WTC11 (cell line): ENCODE results near the gene VEGFB. TPM values are rescaled to one million over a fixed set of nuclear protein-coding genes. Genes with fewer than 3 reads are reported as not detected.

ENCODE experiments used
- ATAC-seq: fragments of 200-7000 bp; cut with Tn5 transposase; 2 replicates; pipeline ENCODE4 v1.10.0; 2021; ENCODE audit warnings: mild to moderate bottlenecking, moderate library complexity
- CTCF ChIA-PET: fragments of 300-600 bp; sonication (Branson Sonifier 250); formaldehyde crosslinking; loops from one replicate; lab custom pipeline; 2021; ENCODE audit warnings: antibody characterized with exemption; lab: Charles Lee
- POLR2A ChIA-PET: fragments of 350-600 bp; sonication (Branson Sonifier 250); formaldehyde crosslinking; loops from one replicate; lab custom pipeline; 2021; ENCODE audit warnings: antibody characterized with exemption; lab: Charles Lee
- DNase-seq: peaks from one replicate; pipeline ENCODE4 v3.0.0; 2021; ENCODE audit warnings: low spot score
- H3K27ac Mint-ChIP-seq: 2 replicates; pipeline ENCODE4 v1.8.0; 2021; ENCODE audit warnings: mixed read lengths
- H3K27me3 Mint-ChIP-seq: 2 replicates; pipeline ENCODE4 v1.8.0; 2021; ENCODE audit warnings: low read depth, mild to moderate bottlenecking, moderate library complexity, mixed read lengths
- H3K36me3 Mint-ChIP-seq: 2 replicates; pipeline ENCODE4 v1.8.0; 2021; ENCODE audit warnings: mixed read lengths
- H3K4me1 Mint-ChIP-seq: 2 replicates; pipeline ENCODE4 v1.8.0; 2022; ENCODE audit warnings: mixed read lengths
- H3K4me3 Mint-ChIP-seq: 2 replicates; pipeline ENCODE4 v1.8.0; 2021; ENCODE audit warnings: mild to moderate bottlenecking, moderate library complexity, mixed read lengths
- H3K9me3 Mint-ChIP-seq: 2 replicates; pipeline ENCODE4 v1.8.0; 2021; ENCODE audit warnings: mixed read lengths
- ATF1 ChIP-seq: sonication (generic); formaldehyde crosslinking; IDR thresholded peaks from 2 replicates; pipeline ENCODE4 v1.8.1; 2023; ENCODE audit warnings: mild to moderate bottlenecking, moderate library complexity, missing genetic modification reagents
- ELF4 ChIP-seq: sonication (generic); formaldehyde crosslinking; IDR thresholded peaks from 2 replicates; pipeline ENCODE4 v1.8.1; 2022; ENCODE audit warnings: low read depth, mild to moderate bottlenecking, moderate library complexity, missing genetic modification reagents
- FOXJ3 ChIP-seq: sonication (generic); formaldehyde crosslinking; IDR thresholded peaks from 2 replicates; pipeline ENCODE4 v1.9.0; 2021; ENCODE audit warnings: missing genetic modification reagents, mild to moderate bottlenecking, borderline replicate concordance
- FOXK1 ChIP-seq: sonication (generic); formaldehyde crosslinking; IDR thresholded peaks from 2 replicates; pipeline ENCODE4 v1.8.0; 2022; ENCODE audit warnings: mild to moderate bottlenecking, moderate library complexity, missing genetic modification reagents
- GTF2I ChIP-seq: fragments of 250-450 bp; sonication (Bioruptor Pico); conservative IDR thresholded peaks from 2 replicates; pipeline ENCODE4 v1.4.0; 2021; ENCODE audit warnings: mild to moderate bottlenecking
- MYBL2 ChIP-seq: sonication (generic); formaldehyde crosslinking; IDR thresholded peaks from 2 replicates; pipeline ENCODE4 v1.8.1; 2023; ENCODE audit warnings: mild to moderate bottlenecking, moderate library complexity, missing genetic modification reagents
- NFE2L1 ChIP-seq: sonication (generic); formaldehyde crosslinking; IDR thresholded peaks from 2 replicates; pipeline ENCODE4 v1.8.1; 2023; ENCODE audit warnings: missing genetic modification reagents
- NFYB ChIP-seq: sonication (generic); formaldehyde crosslinking; conservative IDR thresholded peaks from 2 replicates; pipeline ENCODE4 v1.8.0; 2022; ENCODE audit warnings: low read depth, missing genetic modification reagents
- PRRX2 ChIP-seq: fragments of 250-450 bp; sonication (Bioruptor Pico); IDR thresholded peaks from 2 replicates; pipeline ENCODE4 v1.8.0; 2021; ENCODE audit warnings: mild to moderate bottlenecking
- RELA ChIP-seq: sonication (generic); formaldehyde crosslinking; IDR thresholded peaks from 2 replicates; pipeline ENCODE4 v1.8.1; 2022; ENCODE audit warnings: missing genetic modification reagents, mild to moderate bottlenecking, borderline replicate concordance
- SMAD3 ChIP-seq: sonication (generic); formaldehyde crosslinking; IDR thresholded peaks from 2 replicates; pipeline ENCODE4 v1.8.0; 2022; ENCODE audit warnings: missing genetic modification reagents, mild to moderate bottlenecking, borderline replicate concordance
- SP1 ChIP-seq: sonication (generic); formaldehyde crosslinking; conservative IDR thresholded peaks from 2 replicates; pipeline ENCODE4 v1.8.1; 2022; ENCODE audit warnings: missing genetic modification reagents
- TCF7 ChIP-seq: sonication (generic); formaldehyde crosslinking; IDR thresholded peaks from 2 replicates; pipeline ENCODE4 v1.8.0; 2022; ENCODE audit warnings: mild to moderate bottlenecking, low read depth, missing genetic modification reagents, moderate library complexity
- USF2 ChIP-seq: sonication (generic); formaldehyde crosslinking; IDR thresholded peaks from 2 replicates; pipeline ENCODE4 v1.8.1; 2023; ENCODE audit warnings: mild to moderate bottlenecking, missing genetic modification reagents, moderate library complexity
- ZMAT4 ChIP-seq: fragments of 250-450 bp; sonication (Bioruptor Pico); IDR thresholded peaks from 2 replicates; pipeline ENCODE4 v1.9.0; 2021; ENCODE audit warnings: mild to moderate bottlenecking
- ZNF416 ChIP-seq: fragments of 250-450 bp; sonication (Bioruptor Pico); IDR thresholded peaks from 2 replicates; pipeline ENCODE4 v1.9.0; 2021; ENCODE audit warnings: mild to moderate bottlenecking, inconsistent platforms
- total RNA-seq: library from RNA; stranded (reverse); gene quantifications from 3 replicates; pipeline ENCODE4 v1.2.3, GENCODE V29; 2021
- TF ChIP-seq, protein P1 (sequence below): sonication (generic); formaldehyde crosslinking; IDR thresholded peaks from 2 replicates; pipeline ENCODE4 v1.8.1; 2022; ENCODE audit warnings: low read depth, missing genetic modification reagents, borderline replicate concordance

The VEGFB gene
- total RNA-seq, 1 experiment from 2014 or later = 51.7 TPM

- Mint-ChIP-seq H3K36me3 (peaks cover 45% of the 10 kb centered on the region), H3K4me3 (no peak overlapping the region), H3K4me1 (no peaks in the 10 kb centered on the region; the same call in 1 of the 2 replicates), H3K27me3 (no peaks in the 10 kb centered on the region), H3K27ac (no peak overlapping the region), H3K9me3 (no peaks in the 10 kb centered on the region)
- DNase-seq = no peak
- POLR2A ChIA-PET = interaction anchor here (1.0 kb wide), 1 partner anchor 9 kb away, joined by 3 read pairs; no protein-coding TSS in a partner anchor
- TF ChIP-seq SMAD3 = no peak
- no peak for TF ChIP-seq NFE2L1 (CRISPR knock-in tag)
- no peak for TF ChIP-seq PRRX2 (CRISPR knock-in tag)
- no peak for TF ChIP-seq ELF4 (CRISPR knock-in tag)
- no peak for TF ChIP-seq USF2 (CRISPR knock-in tag)
- TF ChIP-seq RELA (CRISPR knock-in tag) = no peak
- no peak for TF ChIP-seq MYBL2 (CRISPR knock-in tag)
- TF ChIP-seq FOXJ3 (CRISPR knock-in tag) = no peak
- no peak for TF ChIP-seq ZMAT4 (CRISPR knock-in tag)
- TF ChIP-seq, protein P1, sequence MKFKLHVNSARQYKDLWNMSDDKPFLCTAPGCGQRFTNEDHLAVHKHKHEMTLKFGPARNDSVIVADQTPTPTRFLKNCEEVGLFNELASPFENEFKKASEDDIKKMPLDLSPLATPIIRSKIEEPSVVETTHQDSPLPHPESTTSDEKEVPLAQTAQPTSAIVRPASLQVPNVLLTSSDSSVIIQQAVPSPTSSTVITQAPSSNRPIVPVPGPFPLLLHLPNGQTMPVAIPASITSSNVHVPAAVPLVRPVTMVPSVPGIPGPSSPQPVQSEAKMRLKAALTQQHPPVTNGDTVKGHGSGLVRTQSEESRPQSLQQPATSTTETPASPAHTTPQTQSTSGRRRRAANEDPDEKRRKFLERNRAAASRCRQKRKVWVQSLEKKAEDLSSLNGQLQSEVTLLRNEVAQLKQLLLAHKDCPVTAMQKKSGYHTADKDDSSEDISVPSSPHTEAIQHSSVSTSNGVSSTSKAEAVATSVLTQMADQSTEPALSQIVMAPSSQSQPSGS (CRISPR knock-in tag) = no peak
- TF ChIP-seq TCF7 = no peak
- TF ChIP-seq NFYB (CRISPR knock-in tag) = no peak
- no peak for TF ChIP-seq ZNF416 (CRISPR knock-in tag)
- no peak for TF ChIP-seq SP1 (CRISPR knock-in tag)
- no peak for TF ChIP-seq ATF1 (CRISPR knock-in tag)
- ATAC-seq = no peak
- CTCF ChIA-PET = interaction anchor here (1.5 kb wide), 1 partner anchor 11 kb away, joined by 4 read pairs; no protein-coding TSS in a partner anchor
Measured at GRCh38 chr11:64261556-64262080, 27.2 kb downstream of the VEGFB start.

- H3K4me3 Mint-ChIP-seq = no peak overlapping the region
- no peak overlapping the region for H3K27ac Mint-ChIP-seq
- H3K9me3 Mint-ChIP-seq = no peaks in the 10 kb centered on the region
- CTCF ChIA-PET = interaction anchor here (1.2 to 4.5 kb wide), 5 partner anchors 12 to 80 kb away, joined by 3 to 65 read pairs (median 9); partner anchors contain the start of gene PLCB3
- TF ChIP-seq, protein P1 (CRISPR knock-in tag) = no peak
- TF ChIP-seq GTF2I (CRISPR knock-in tag) (no peak), FOXK1 (CRISPR knock-in tag) (no peak), PRRX2 (CRISPR knock-in tag) (no peak)
- H3K4me1 Mint-ChIP-seq = no peaks in the 10 kb centered on the region; the same call in 1 of the 2 replicates
- no peaks in the 10 kb centered on the region for H3K27me3 Mint-ChIP-seq
- POLR2A ChIA-PET = interaction anchor here (1.0 to 1.4 kb wide), 2 partner anchors 16 to 21 kb away, joined by 3 to 4 read pairs; no protein-coding TSS in a partner anchor
- peaks cover 45% of the 10 kb centered on the region for H3K36me3 Mint-ChIP-seq
- no peak for ATAC-seq
- DNase-seq = no peak
Measured at GRCh38 chr11:64262271-64263002, 28.1 kb downstream of the VEGFB start.
